Tibial nerve (tissue), 4 donors: ENCODE data around the gene CLCN2.

Experiments used
- EP300 ChIP-seq, 2 donors: sonication (generic); formaldehyde crosslinking; IDR thresholded peaks; one replicate each; pipeline ENCODE4 v1.6.1; 2017; ENCODE audit warnings: antibody characterized with exemption in 2 of 2, mild to moderate bottlenecking in 1 of 2
- POLR2A ChIP-seq, 2 donors: fragments of 450-650 bp; IDR thresholded peaks; one replicate each; pipeline ENCODE4 v1.6.1; 2017; ENCODE audit warnings: antibody characterized with exemption in 2 of 2, mild to moderate bottlenecking in 2 of 2, moderate library complexity in 2 of 2
- TF ChIP-seq, protein P1 (sequence below), 5 experiments: fragments of 200-600 bp in 3 of 5; fragments of 450-650 bp in 2 of 5; sonication (generic) in 3 of 5; IDR thresholded peaks; one replicate each; pipeline ENCODE4 v1.5.1; 2016 to 2019; ENCODE audit warnings: antibody characterized with exemption in 5 of 5, mild to moderate bottlenecking in 3 of 5, moderate library complexity in 2 of 5

DNA sequence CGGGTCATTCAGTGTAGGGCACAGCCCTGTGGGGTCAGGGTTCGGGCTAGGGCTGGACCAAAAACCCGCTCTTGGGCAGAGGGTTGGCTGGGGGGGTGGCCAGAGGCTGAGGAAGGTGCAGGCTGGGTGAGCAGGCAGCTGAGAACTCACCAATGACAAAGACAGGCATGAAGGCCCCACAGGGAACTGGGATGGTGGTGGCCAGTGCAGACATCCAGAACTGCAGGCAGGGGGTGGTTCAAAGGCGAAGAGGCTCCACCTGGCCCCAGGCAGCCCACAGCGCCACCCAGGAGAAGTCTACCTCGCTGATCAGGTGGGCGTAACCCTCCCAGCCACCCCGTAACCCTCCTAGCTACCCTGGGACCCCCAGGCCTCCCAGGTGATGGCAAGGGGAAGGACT lies 6.7 kb downstream of the CLCN2 start:
- TF ChIP-seq POLR2A (IDR thresholded peaks at IDR 0.05) (no peak), EP300 (IDR thresholded peaks at IDR 0.05) (no peak)
- TF ChIP-seq, protein P1, sequence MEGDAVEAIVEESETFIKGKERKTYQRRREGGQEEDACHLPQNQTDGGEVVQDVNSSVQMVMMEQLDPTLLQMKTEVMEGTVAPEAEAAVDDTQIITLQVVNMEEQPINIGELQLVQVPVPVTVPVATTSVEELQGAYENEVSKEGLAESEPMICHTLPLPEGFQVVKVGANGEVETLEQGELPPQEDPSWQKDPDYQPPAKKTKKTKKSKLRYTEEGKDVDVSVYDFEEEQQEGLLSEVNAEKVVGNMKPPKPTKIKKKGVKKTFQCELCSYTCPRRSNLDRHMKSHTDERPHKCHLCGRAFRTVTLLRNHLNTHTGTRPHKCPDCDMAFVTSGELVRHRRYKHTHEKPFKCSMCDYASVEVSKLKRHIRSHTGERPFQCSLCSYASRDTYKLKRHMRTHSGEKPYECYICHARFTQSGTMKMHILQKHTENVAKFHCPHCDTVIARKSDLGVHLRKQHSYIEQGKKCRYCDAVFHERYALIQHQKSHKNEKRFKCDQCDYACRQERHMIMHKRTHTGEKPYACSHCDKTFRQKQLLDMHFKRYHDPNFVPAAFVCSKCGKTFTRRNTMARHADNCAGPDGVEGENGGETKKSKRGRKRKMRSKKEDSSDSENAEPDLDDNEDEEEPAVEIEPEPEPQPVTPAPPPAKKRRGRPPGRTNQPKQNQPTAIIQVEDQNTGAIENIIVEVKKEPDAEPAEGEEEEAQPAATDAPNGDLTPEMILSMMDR (IDR thresholded peaks at IDR 0.05) = no peak
